Breast epithelium (tissue), 3 donors: ENCODE measurements around the gene NIPAL3.

Experiments
- CTCF ChIP-seq, 3 donors: fragments of 450-650 bp; IDR thresholded peaks; one replicate each; pipeline ENCODE4 v1.5.1; 2016 to 2017; ENCODE audit warnings: antibody characterized with exemption in 3 of 3, mild to moderate bottlenecking in 3 of 3, moderate library complexity in 3 of 3
- POLR2A ChIP-seq: fragments of 450-650 bp; IDR thresholded peaks from one replicate; pipeline ENCODE4 v1.6.1; 2016; ENCODE audit warnings: antibody characterized with exemption, mild to moderate bottlenecking, moderate library complexity
- POLR2AphosphoS5 ChIP-seq, 3 donors: sonication (generic); formaldehyde crosslinking; IDR thresholded peaks; one replicate each; pipeline ENCODE4 v1.6.1; 2017; ENCODE audit warnings: antibody characterized with exemption in 3 of 3

- no peak for TF ChIP-seq CTCF (IDR thresholded peaks at IDR 0.05)
- no peak for TF ChIP-seq POLR2AphosphoS5 (IDR thresholded peaks at IDR 0.05)
- no peak for TF ChIP-seq POLR2A
Observed at GRCh38 chr1:24386931-24387330, 28.7 kb upstream of the NIPAL3 start.
